Measurements from ENCODE around the gene SLC12A8.
"Not testable (repeated sequence)": the region's sequence is repeated elsewhere in the genome, so short reads cannot be mapped to it uniquely, and the experiment has no call there.

Gene SLC12A8

GRCh38 chr3:125108833-125109535 lies 103.6 kb downstream of the SLC12A8 start:
- DNase-seq: no peak

GRCh38 chr3:125107861-125108567 lies 104.5 kb downstream of the SLC12A8 start:
- no peak for DNase-seq

- DNase-seq: no peak
These were observed 105.2 kb downstream of the SLC12A8 start for GRCh38 chr3:125107363-125107762.

- DNase-seq: no peak
These were observed 107.4 kb downstream of the SLC12A8 start for GRCh38 chr3:125105116-125105515.

- no peak for DNase-seq
These were observed 107.9 kb downstream of the SLC12A8 start for GRCh38 chr3:125104639-125105038.

- no peak for DNase-seq
These were observed 109.1 kb downstream of the SLC12A8 start for GRCh38 chr3:125103406-125103805.

GRCh38 chr3:125102470-125102869 lies 110.1 kb downstream of the SLC12A8 start:
- DNase-seq: no peak

GRCh38 chr3:125098611-125099291 lies 113.8 kb downstream of the SLC12A8 start:
- no peak for DNase-seq

- no peak for DNase-seq
These were observed 121.9 kb downstream of the SLC12A8 start for GRCh38 chr3:125090649-125091048.

GRCh38 chr3:125087768-125088391 lies 124.7 kb downstream of the SLC12A8 start:
- DNase-seq: no peak

- DNase-seq: no peak
These were observed 127.4 kb downstream of the SLC12A8 start for GRCh38 chr3:125085166-125085565.

- DNase-seq: no peak
These were observed 128.8 kb downstream of the SLC12A8 start for GRCh38 chr3:125083776-125084175.

- DNase-seq: not testable (repeated sequence)
These were observed 130.2 kb downstream of the SLC12A8 start for GRCh38 chr3:125082339-125082738.

- DNase-seq: no peak
These were observed 132.5 kb downstream of the SLC12A8 start for GRCh38 chr3:125080077-125080476.

- DNase-seq: no peak
These were observed 132.9 kb downstream of the SLC12A8 start for GRCh38 chr3:125079675-125080045.

GRCh38 chr3:125078951-125079674 lies 133.4 kb downstream of the SLC12A8 start:
- no peak for DNase-seq

GRCh38 chr3:125077864-125078263 lies 134.7 kb downstream of the SLC12A8 start:
- DNase-seq: no peak

GRCh38 chr3:125076464-125076863 lies 136.1 kb downstream of the SLC12A8 start:
- DNase-seq: no peak

- no peak for DNase-seq
These were observed 136.8 kb downstream of the SLC12A8 start for GRCh38 chr3:125075738-125076137.

- DNase-seq: no peak
These were observed 139.1 kb downstream of the SLC12A8 start for GRCh38 chr3:125073390-125073905.

GRCh38 chr3:125072749-125073389 lies 139.7 kb downstream of the SLC12A8 start:
- no peak for DNase-seq

GRCh38 chr3:125072301-125072700 lies 140.2 kb downstream of the SLC12A8 start:
- no peak for DNase-seq
